Keratinocyte (primary cell): ENCODE measurements around the gene LVRN. TPM values are rescaled to one million over a fixed set of nuclear protein-coding genes. Genes with fewer than 3 reads are reported as not detected.

Experiments
- DNase-seq: peaks from one replicate; pipeline ENCODE4 v3.0.0-alpha.2; 2011; ENCODE audit warnings: low read depth, missing footprints, low spot score
- FAIRE-seq: peaks from 2 replicates; lab custom pipeline; 2011; peaks lifted over from hg19 to GRCh38; lab: Jason Lieb, UNC
- H2AFZ ChIP-seq: 2 replicates; pipeline ENCODE4 v1.6.0; 2012; ENCODE audit warnings: low read length, control low read depth, inconsistent platforms; ENCODE audit not compliant: control insufficient read depth
- H3K27ac ChIP-seq: 2 replicates; pipeline ENCODE4 v1.5.1; 2011; ENCODE audit warnings: low read length; ENCODE audit not compliant: control insufficient read depth, insufficient read depth
- H3K27me3 ChIP-seq: 3 replicates; pipeline ENCODE4 v1.6.0; 2011; ENCODE audit warnings: low read length; ENCODE audit not compliant: control insufficient read depth, insufficient read depth; ENCODE audit errors: extremely low read depth
- H3K36me3 ChIP-seq, 2 experiments: 2 replicates in 1 of 2; 3 replicates in 1 of 2; pipeline ENCODE4 v1.5.1; 2011; ENCODE audit warnings: low read length in 2 of 2, mild to moderate bottlenecking in 1 of 2; ENCODE audit not compliant: control insufficient read depth in 2 of 2, insufficient read depth in 2 of 2; ENCODE audit errors: extremely low read depth in 1 of 2
- H3K4me1 ChIP-seq: 3 replicates; pipeline ENCODE4 v1.5.1; 2011; ENCODE audit warnings: low read length; ENCODE audit not compliant: control insufficient read depth, insufficient read depth; ENCODE audit errors: extremely low read depth
- H3K4me2 ChIP-seq: 3 replicates; pipeline ENCODE4 v1.6.0; 2011; ENCODE audit warnings: low read depth, low read length; ENCODE audit not compliant: control insufficient read depth, insufficient read depth; ENCODE audit errors: extremely low read depth
- H3K4me3 ChIP-seq, 3 experiments: fragments of 200-600 bp in 1 of 3; sonication (generic) in 1 of 3; 2 replicates in 2 of 3; 3 replicates in 1 of 3; pipeline ENCODE4 v1.5.1; 2011 to 2016; ENCODE audit warnings: low read length in 3 of 3, mild to moderate bottlenecking in 3 of 3, control low read depth in 2 of 3, inconsistent platforms in 1 of 3, low read depth in 1 of 3, mixed read lengths in 1 of 3, mixed run types in 1 of 3, moderate library complexity in 1 of 3; ENCODE audit not compliant: control insufficient read depth in 2 of 3, insufficient read depth in 2 of 3; ENCODE audit errors: extremely low read depth in 1 of 3
- H3K79me2 ChIP-seq: 2 replicates; pipeline ENCODE4 v1.6.0; 2012; ENCODE audit warnings: low read length; ENCODE audit not compliant: control insufficient read depth, insufficient read depth
- H3K9ac ChIP-seq: 3 replicates; pipeline ENCODE4 v1.6.0; 2011; ENCODE audit warnings: low read length; ENCODE audit not compliant: control insufficient read depth, insufficient read depth; ENCODE audit errors: extremely low read depth
- H3K9me1 ChIP-seq: 3 replicates; pipeline ENCODE4 v1.6.0; 2011; ENCODE audit warnings: low read length; ENCODE audit not compliant: control insufficient read depth, insufficient read depth; ENCODE audit errors: extremely low read depth
- H3K9me3 ChIP-seq: 2 replicates; pipeline ENCODE4 v1.5.1; 2012; ENCODE audit warnings: low read depth, low read length; ENCODE audit not compliant: control insufficient read depth
- H4K20me1 ChIP-seq: 3 replicates; pipeline ENCODE4 v1.6.0; 2011; ENCODE audit warnings: low read length; ENCODE audit not compliant: control insufficient read depth, insufficient read depth; ENCODE audit errors: extremely low read depth
- CTCF ChIP-seq, 3 experiments: IDR thresholded peaks in 1 of 3; conservative IDR thresholded peaks in 1 of 3; optimal IDR thresholded peaks in 1 of 3; 2 replicates in 2 of 3; 3 replicates in 1 of 3; pipeline versions ENCODE3 to v1.5.1; 2011; ENCODE audit warnings: low read length in 3 of 3, mild to moderate bottlenecking in 3 of 3, moderate library complexity in 2 of 3, control low read depth in 1 of 3, inconsistent platforms in 1 of 3; ENCODE audit not compliant: insufficient read depth in 2 of 3; ENCODE audit errors: extremely low read depth in 1 of 3
- EZH2 ChIP-seq: IDR thresholded peaks from one replicate; pipeline ENCODE4 v1.6.1; 2012; ENCODE audit warnings: inconsistent platforms, mild to moderate bottlenecking, low read length, moderate library complexity
- dilution Hi-C: fragments of 300-500 bp; cut with MboI; formaldehyde crosslinking; loops from one replicate; pipeline ENCODE4 v1.7.0; 2020; ENCODE audit warnings: low sequenced_read_pairs; ENCODE audit not compliant: extremely low pct_ligation_motif_present
- polyA plus RNA-seq, 5 experiments: library from polyadenylated mRNA; depleted of rRNA in 3 of 5; stranded (reverse) in 3 of 5; stranded (forward) in 1 of 5; unstranded in 1 of 5; fragments of >200 nt; gene quantifications; 1 replicate in 1 of 5; 2 replicates in 3 of 5; 3 replicates in 1 of 5; pipeline versions ENCODE4 v1.2.1 to v1.2.3, GENCODE V29; 2011 to 2012; ENCODE audit warnings: missing spikeins in 2 of 5, low read depth in 1 of 5, low replicate concordance in 1 of 5

The LVRN gene
- polyA plus RNA-seq, 1 donor (not counting 4 experiments of a cell fraction or from before 2014, with no cell fraction given) = 0.08 TPM

GRCh38 chr5:115977988-115978387 lies 15.7 kb downstream of the LVRN start:
- TF ChIP-seq EZH2 (no peak), CTCF (optimal IDR thresholded peaks at IDR 0.05 in 1 of 3, IDR thresholded peaks at IDR 0.05 in 1 of 3, conservative IDR thresholded peaks at IDR 0.05 in 1 of 3; ENCODE audit: extremely low read depth in 1 of 3, insufficient read depth in 2 of 3, low read length in 3 of 3) (no peak)
- FAIRE-seq = no peak
- Histone ChIP-seq H3K9me1 (no peaks in the 10 kb centered on the region), H3K27me3 (peaks cover 3% of the 10 kb centered on the region), H3K9ac (no peak overlapping the region), H3K27ac (no peak overlapping the region), H2AFZ (no peak overlapping the region), H3K79me2 (no peaks in the 10 kb centered on the region), H3K4me3 (no peak overlapping the region), H3K4me2 (no peak overlapping the region), H3K4me1 (no peaks in the 10 kb centered on the region), H3K9me3 (no peaks in the 10 kb centered on the region), H3K36me3 (no peaks in the 10 kb centered on the region), H4K20me1 (no peaks in the 10 kb centered on the region)
- no peak for DNase-seq
- dilution Hi-C loops = no loop called here

GRCh38 chr5:115978779-115979178 lies 16.5 kb downstream of the LVRN start:
- H3K36me3 ChIP-seq = no peaks in the 10 kb centered on the region
- H3K4me2 ChIP-seq = no peak overlapping the region
- H3K27me3 ChIP-seq = peaks cover 3% of the 10 kb centered on the region
- dilution Hi-C loops = no loop called here
- no peaks in the 10 kb centered on the region for H3K9me3 ChIP-seq
- H3K9ac ChIP-seq = no peak overlapping the region
- no peaks in the 10 kb centered on the region for H3K79me2 ChIP-seq
- H3K9me1 ChIP-seq = no peaks in the 10 kb centered on the region
- DNase-seq (no peak), FAIRE-seq (no peak)
- no peak overlapping the region for H2AFZ ChIP-seq
- H4K20me1 ChIP-seq = no peaks in the 10 kb centered on the region
- no peaks in the 10 kb centered on the region for H3K4me1 ChIP-seq
- TF ChIP-seq EZH2 (no peak), CTCF (optimal IDR thresholded peaks at IDR 0.05 in 1 of 3, IDR thresholded peaks at IDR 0.05 in 1 of 3, conservative IDR thresholded peaks at IDR 0.05 in 1 of 3; ENCODE audit: extremely low read depth in 1 of 3, insufficient read depth in 2 of 3, low read length in 3 of 3) (no peak)
- H3K4me3 ChIP-seq = no peak overlapping the region
- no peak overlapping the region for H3K27ac ChIP-seq
